WTC11 (cell line): Measurements from ENCODE around the gene SLC35G4.

Experiments used
- GABPB1 ChIP-seq: sonication (generic); formaldehyde crosslinking; IDR thresholded peaks from 2 replicates; pipeline ENCODE4 v1.8.1; 2023; ENCODE audit warnings: mild to moderate bottlenecking, missing genetic modification reagents
- SOX15 ChIP-seq: fragments of 250-450 bp; sonication (Bioruptor Pico); IDR thresholded peaks from 2 replicates; pipeline ENCODE4 v1.9.0; 2021; ENCODE audit warnings: mild to moderate bottlenecking
- TF ChIP-seq, protein P1 (sequence below): fragments of 200-600 bp; IDR thresholded peaks from 2 replicates; pipeline ENCODE4 v1.8.0; 2022; ENCODE audit warnings: antibody characterized with exemption

GRCh38 chr18:11566236-11566965 is 43.0 kb upstream of the SLC35G4 start:
- TF ChIP-seq GABPB1 (no peak), SOX15 (no peak)
- TF ChIP-seq, protein P1, sequence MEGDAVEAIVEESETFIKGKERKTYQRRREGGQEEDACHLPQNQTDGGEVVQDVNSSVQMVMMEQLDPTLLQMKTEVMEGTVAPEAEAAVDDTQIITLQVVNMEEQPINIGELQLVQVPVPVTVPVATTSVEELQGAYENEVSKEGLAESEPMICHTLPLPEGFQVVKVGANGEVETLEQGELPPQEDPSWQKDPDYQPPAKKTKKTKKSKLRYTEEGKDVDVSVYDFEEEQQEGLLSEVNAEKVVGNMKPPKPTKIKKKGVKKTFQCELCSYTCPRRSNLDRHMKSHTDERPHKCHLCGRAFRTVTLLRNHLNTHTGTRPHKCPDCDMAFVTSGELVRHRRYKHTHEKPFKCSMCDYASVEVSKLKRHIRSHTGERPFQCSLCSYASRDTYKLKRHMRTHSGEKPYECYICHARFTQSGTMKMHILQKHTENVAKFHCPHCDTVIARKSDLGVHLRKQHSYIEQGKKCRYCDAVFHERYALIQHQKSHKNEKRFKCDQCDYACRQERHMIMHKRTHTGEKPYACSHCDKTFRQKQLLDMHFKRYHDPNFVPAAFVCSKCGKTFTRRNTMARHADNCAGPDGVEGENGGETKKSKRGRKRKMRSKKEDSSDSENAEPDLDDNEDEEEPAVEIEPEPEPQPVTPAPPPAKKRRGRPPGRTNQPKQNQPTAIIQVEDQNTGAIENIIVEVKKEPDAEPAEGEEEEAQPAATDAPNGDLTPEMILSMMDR: no peak
